Neural crest cell (in vitro differentiated cells): ENCODE data around the gene EPN2. TPM values are rescaled to one million over a fixed set of nuclear protein-coding genes. Genes with fewer than 3 reads are reported as not detected.

ENCODE experiments used
- DNase-seq: peaks from one replicate; pipeline ENCODE4 v3.0.0; 2021; ENCODE audit warnings: low read depth, mixed read lengths, low spot score
- H3K27ac Mint-ChIP-seq: one replicate; pipeline ENCODE4 v1.8.0; 2021; ENCODE audit warnings: mild to moderate bottlenecking, mixed read lengths; ENCODE audit not compliant: unreplicated experiment
- H3K27me3 Mint-ChIP-seq: 2 replicates; pipeline ENCODE4 v1.8.0; 2021; ENCODE audit warnings: low read depth, mild to moderate bottlenecking, mixed read lengths
- H3K36me3 Mint-ChIP-seq: 2 replicates; pipeline ENCODE4 v1.8.0; 2021; ENCODE audit warnings: low read depth, mild to moderate bottlenecking, mixed read lengths
- H3K4me1 Mint-ChIP-seq: 2 replicates; pipeline ENCODE4 v1.8.0; 2021; ENCODE audit warnings: mixed read lengths
- H3K4me3 Mint-ChIP-seq: one replicate; pipeline ENCODE4 v1.8.0; 2021; ENCODE audit warnings: mild to moderate bottlenecking, mixed read lengths
- H3K9me3 Mint-ChIP-seq: 2 replicates; pipeline ENCODE4 v1.8.0; 2021; ENCODE audit warnings: mixed read lengths
- CTCF ChIP-seq: fragments of 200-600 bp; sonication (generic); conservative IDR thresholded peaks from 2 replicates; pipeline ENCODE4 v1.5.0; 2021; ENCODE audit warnings: antibody characterized with exemption, mild to moderate bottlenecking
- total RNA-seq: library from RNA; stranded (reverse); gene quantifications from 2 replicates; pipeline ENCODE4 v1.2.1, GENCODE V29; 2021

Gene EPN2
- total RNA-seq, 1 donor from 2014 or later: 45.5 TPM

DNA sequence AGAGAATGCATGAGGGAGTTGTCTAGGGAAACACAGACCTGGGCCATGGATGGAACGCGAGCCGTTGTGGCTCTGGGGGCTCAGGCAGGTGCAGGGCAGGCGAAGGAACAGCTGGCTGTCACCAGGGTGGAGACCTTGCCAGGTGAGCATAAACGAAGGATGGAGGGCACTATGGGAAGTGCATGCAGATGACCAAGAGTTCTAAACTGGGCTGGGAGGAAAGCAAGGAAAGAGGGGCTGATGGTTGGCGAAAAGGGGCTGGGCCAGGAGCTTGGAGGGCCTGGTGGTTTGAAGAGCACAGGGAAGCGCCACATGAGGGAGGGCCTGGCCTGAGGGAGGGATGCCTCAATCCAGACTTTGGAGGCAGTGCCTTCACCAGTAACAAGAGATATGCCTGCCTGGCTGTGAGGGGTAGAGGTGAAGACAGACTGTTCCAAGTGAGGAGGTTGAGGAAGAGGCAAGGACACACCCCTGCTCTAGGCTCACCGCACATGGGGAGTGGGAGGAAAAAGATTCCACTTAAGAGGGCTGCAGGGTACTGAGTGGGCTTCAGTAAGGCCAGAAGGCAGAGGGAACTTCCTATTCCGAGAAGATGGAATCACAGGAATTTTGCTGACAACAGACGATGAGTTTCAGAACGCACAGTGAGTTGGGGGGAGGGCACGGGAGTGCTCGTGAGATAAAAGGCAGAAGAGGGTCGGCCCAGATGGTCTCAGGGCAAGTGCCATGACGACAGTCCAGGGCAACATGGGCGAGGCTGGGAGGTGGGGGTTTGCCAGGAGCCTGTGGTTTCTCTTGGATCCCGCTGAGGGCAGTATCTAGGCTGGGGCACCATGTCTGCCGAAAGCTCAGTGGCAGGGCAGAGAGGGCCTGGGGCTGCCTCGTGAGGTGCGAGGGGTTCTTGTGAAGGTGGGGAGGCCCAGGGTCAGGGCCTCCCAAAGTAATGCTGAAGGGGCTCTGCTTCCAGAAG is 104.8 kb downstream of the EPN2 start:
- Mint-ChIP-seq H3K4me3 (peak overlapping the region; percentile 48), H3K27me3 (peaks cover 3% of the 10 kb centered on the region), H3K27ac (peak overlapping the region; percentile 73), H3K4me1 (peaks cover 41% of the 10 kb centered on the region), H3K36me3 (no peaks in the 10 kb centered on the region), H3K9me3 (no peaks in the 10 kb centered on the region)
- no peak for DNase-seq
- no peak for TF ChIP-seq CTCF

DNA sequence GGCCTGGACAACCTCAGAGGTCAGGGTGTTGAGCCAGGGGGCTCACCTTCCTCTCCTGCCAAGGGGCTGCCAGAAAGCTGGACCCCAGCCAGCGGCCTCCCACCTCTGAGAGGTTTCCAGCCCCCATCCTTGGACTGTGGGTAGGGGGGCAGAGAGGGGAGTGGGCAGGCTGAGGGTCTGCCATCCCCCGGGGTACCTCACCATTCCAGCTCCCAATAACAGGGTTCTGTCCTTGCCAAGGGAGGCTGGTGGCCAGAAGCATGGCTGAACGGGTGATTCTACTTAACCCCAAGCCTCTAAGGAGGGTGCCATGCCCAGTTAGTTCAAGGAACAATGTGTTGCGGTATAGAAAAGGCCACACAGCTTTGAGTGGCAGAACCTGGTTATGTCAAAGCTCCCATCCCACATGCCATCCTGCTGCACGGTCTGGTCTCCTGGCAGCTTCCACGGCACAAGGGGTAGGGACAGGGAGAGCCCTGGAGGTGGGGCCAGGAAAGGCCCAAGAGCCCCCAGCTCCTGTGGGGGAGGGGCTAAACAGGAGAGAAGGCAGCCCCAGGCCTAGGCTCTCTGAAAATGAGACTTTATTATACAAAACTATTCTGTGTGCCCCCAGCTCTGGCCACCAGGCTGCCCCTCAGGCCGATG is 105.6 kb downstream of the EPN2 start:
- no peak for DNase-seq
- Mint-ChIP-seq H3K27ac (no peak overlapping the region), H3K4me3 (no peak overlapping the region), H3K4me1 (peaks cover 37% of the 10 kb centered on the region), H3K27me3 (peaks cover 3% of the 10 kb centered on the region), H3K9me3 (no peaks in the 10 kb centered on the region), H3K36me3 (no peaks in the 10 kb centered on the region)
- no peak for TF ChIP-seq CTCF

DNA sequence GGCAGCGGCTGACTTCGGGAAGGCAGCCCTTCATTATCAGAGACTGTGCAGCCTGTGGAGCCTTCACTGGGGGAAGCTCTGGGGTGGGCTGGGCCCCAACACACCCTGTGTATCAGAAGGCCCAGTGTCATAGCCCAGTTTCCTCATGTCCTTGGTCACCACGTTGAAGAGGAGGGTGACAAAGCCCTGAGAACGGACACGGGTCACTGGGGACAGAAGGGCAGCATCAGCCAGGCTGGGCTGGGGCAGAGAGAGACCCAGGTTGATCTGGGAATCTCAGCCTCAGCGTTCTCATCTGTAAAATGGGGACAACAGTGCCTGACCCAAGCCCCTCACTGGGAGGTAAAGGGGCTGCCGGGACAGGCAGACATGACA is 106.1 kb downstream of the EPN2 start:
- Mint-ChIP-seq H3K4me3 (no peak overlapping the region), H3K27ac (no peak overlapping the region), H3K27me3 (peaks cover 3% of the 10 kb centered on the region), H3K9me3 (no peaks in the 10 kb centered on the region), H3K36me3 (no peaks in the 10 kb centered on the region), H3K4me1 (peaks cover 37% of the 10 kb centered on the region)
- no peak for TF ChIP-seq CTCF
- no peak for DNase-seq

- H3K4me3 Mint-ChIP-seq: no peak overlapping the region
- no peak for TF ChIP-seq CTCF
- no peak for DNase-seq
- H3K9me3 Mint-ChIP-seq: no peaks in the 10 kb centered on the region
- peaks cover 33% of the 10 kb centered on the region for H3K4me1 Mint-ChIP-seq
- H3K36me3 Mint-ChIP-seq: no peaks in the 10 kb centered on the region
- H3K27me3 Mint-ChIP-seq: peaks cover 3% of the 10 kb centered on the region
- H3K27ac Mint-ChIP-seq: no peak overlapping the region
These were observed 106.5 kb downstream of the EPN2 start for GRCh38 chr17:19343671-19344151.

DNA sequence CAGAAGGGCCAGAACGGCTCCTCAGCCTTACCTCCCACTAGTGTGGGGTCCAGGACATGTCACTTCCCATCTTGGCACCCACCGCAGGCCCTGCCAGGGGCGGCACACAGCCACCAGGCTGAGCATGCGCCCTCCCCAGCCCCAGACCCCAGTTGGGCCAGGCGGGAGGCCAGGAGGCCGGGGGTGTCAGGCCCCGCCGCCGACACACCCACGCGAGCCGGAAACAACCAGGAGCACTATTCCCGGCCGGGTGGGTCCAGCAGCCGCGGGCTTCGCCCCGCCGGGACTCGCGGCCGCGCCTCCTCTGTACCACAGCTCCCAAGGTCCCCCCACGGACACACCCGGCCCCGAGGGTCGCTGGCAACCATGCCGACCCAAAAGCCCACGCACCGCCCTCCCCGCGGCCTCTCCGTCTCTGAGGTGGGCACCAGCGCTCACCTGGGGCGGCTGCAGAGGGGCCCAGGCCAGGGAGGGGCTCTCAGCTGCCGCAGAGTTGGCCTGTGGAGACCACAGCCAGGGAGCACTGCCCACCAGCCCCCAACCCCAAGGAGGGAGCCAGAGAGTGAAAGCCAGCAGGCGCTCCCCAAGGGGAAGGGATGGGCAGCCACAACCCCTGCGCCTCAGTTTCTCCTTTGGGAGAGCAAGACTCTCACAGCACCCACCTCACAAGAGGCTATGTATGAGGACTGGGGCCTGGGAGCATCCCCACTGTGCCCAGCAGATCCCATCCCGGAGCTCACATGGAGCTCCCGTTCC is 107.3 kb downstream of the EPN2 start:
- Mint-ChIP-seq H3K9me3 (no peaks in the 10 kb centered on the region), H3K27me3 (peaks cover 3% of the 10 kb centered on the region), H3K36me3 (no peaks in the 10 kb centered on the region), H3K27ac (no peak overlapping the region), H3K4me3 (no peak overlapping the region), H3K4me1 (peaks cover 26% of the 10 kb centered on the region)
- DNase-seq: no peak
- TF ChIP-seq CTCF: no peak
